Cardiac fibroblast (primary cell): ENCODE results near the gene NLGN3.

Experiments
- DNase-seq, 2 donors: peaks; one replicate each; pipeline versions ENCODE4 v3.0.0 to v3.0.0-alpha.2; 2010; ENCODE audit warnings: low read depth in 2 of 2
- H3K4me3 ChIP-seq, 2 donors: replicated peaks in 1 of 2; 1 replicate in 1 of 2; 2 replicates in 1 of 2; pipeline ENCODE4 v1.5.1; 2011; ENCODE audit warnings: low read depth in 2 of 2, low read length in 2 of 2, mild to moderate bottlenecking in 2 of 2, moderate library complexity in 1 of 2
- TF ChIP-seq, protein P1 (sequence below): IDR thresholded peaks from one replicate; pipeline ENCODE4 v1.5.1; 2011; ENCODE audit warnings: low read depth, mild to moderate bottlenecking, low read length, inconsistent platforms

NLGN3 gene

GRCh38 chrX:71169586-71169985, 24.9 kb downstream of the NLGN3 start:
- DNase-seq, result no peak
- TF ChIP-seq, protein P1, sequence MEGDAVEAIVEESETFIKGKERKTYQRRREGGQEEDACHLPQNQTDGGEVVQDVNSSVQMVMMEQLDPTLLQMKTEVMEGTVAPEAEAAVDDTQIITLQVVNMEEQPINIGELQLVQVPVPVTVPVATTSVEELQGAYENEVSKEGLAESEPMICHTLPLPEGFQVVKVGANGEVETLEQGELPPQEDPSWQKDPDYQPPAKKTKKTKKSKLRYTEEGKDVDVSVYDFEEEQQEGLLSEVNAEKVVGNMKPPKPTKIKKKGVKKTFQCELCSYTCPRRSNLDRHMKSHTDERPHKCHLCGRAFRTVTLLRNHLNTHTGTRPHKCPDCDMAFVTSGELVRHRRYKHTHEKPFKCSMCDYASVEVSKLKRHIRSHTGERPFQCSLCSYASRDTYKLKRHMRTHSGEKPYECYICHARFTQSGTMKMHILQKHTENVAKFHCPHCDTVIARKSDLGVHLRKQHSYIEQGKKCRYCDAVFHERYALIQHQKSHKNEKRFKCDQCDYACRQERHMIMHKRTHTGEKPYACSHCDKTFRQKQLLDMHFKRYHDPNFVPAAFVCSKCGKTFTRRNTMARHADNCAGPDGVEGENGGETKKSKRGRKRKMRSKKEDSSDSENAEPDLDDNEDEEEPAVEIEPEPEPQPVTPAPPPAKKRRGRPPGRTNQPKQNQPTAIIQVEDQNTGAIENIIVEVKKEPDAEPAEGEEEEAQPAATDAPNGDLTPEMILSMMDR, result no peak
- no peak overlapping the region for H3K4me3 ChIP-seq

DNA sequence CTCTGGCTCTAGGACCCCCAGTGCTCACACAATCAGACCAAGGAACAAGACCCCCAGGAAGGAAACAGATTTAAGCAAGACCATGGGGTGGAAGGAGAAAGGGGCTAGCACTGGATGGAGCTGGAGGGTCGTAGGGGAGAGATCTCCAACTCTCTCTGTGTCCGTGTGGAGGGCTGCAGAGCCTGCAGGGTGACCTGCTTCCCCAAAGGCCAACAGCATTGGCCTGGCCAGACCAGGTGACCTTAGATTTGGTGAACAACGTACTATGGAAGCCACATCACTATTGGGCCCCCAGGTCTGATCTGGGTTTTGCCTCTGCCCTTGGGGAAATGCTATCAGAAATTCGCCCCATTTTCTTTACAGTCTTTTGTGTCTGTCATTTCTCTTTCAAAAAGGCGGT, 26.0 kb downstream of the NLGN3 start:
- H3K4me3 ChIP-seq, result no peak overlapping the region
- TF ChIP-seq, protein P1, result no peak
- no peak for DNase-seq

GRCh38 chrX:71171110-71171801, 26.6 kb downstream of the NLGN3 start:
- DNase-seq, result no peak
- TF ChIP-seq, protein P1, result no peak
- no peak overlapping the region for H3K4me3 ChIP-seq

GRCh38 chrX:71173440-71173839, 28.8 kb downstream of the NLGN3 start:
- no peak for DNase-seq
- TF ChIP-seq, protein P1, result no peak

GRCh38 chrX:71174795-71175194, 30.2 kb downstream of the NLGN3 start:
- no peak overlapping the region for H3K4me3 ChIP-seq
- no peak for DNase-seq
- TF ChIP-seq, protein P1, result no peak

More at GRCh38 chrX:71173440-71173839, 28.8 kb downstream of the NLGN3 start:
- no peak overlapping the region for H3K4me3 ChIP-seq

GRCh38 chrX:71175531-71175930, 30.9 kb downstream of the NLGN3 start:
- no peak for DNase-seq
- TF ChIP-seq, protein P1, result no peak

GRCh38 chrX:71177327-71177726, 32.7 kb downstream of the NLGN3 start:
- DNase-seq, result peak in 1 of 2 donors; percentile 3
- no peak overlapping the region for H3K4me3 ChIP-seq
- TF ChIP-seq, protein P1, result no peak

More at GRCh38 chrX:71175531-71175930, 30.9 kb downstream of the NLGN3 start:
- H3K4me3 ChIP-seq, result no peak overlapping the region
